ENCODE results near the gene CCDC126. TPM values are rescaled to one million over a fixed set of nuclear protein-coding genes. Genes with fewer than 3 reads are reported as not detected.

The CCDC126 gene
- total and polyA plus RNA-seq, 2 donors from 2014 or later, result 5.2 to 8.9 TPM

- Histone ChIP-seq H3K27me3 (ENCODE audit: control insufficient read depth, insufficient read depth, low read length) (no peaks in the 10 kb centered on the region), H3K4me1 (ENCODE audit: control insufficient read depth in 2 of 3, insufficient read depth in 2 of 3, low read depth in 1 of 3, low read length in 3 of 3) (no peaks in the 10 kb centered on the region), H3K9me3 (ENCODE audit: control insufficient read depth in 2 of 3, insufficient read depth in 1 of 3, low read length in 3 of 3) (no peaks in the 10 kb centered on the region), H3K36me3 (ENCODE audit: control insufficient read depth in 2 of 3, insufficient read depth in 3 of 3, low read length in 3 of 3) (no peaks in the 10 kb centered on the region), H3K4me3 (ENCODE audit: low read length in 3 of 3) (no peak overlapping the region), H3K27ac (ENCODE audit: low read depth in 2 of 2, low read length in 2 of 2) (no peak overlapping the region), H3K9ac (ENCODE audit: low read length in 3 of 3) (no peak overlapping the region)
- no peak for TF ChIP-seq CTCF (IDR thresholded peaks at IDR 0.05; ENCODE audit: borderline replicate concordance, extremely low read depth, insufficient read depth)
- FAIRE-seq (no peak), DNase-seq (no peak)
- intact Hi-C loops (cut with DNase I), result no loop called here
Measured at GRCh38 chr7:23590529-23590928, 6.7 kb upstream of the CCDC126 start.

- no peaks in the 10 kb centered on the region for H3K27me3 ChIP-seq (ENCODE audit: control insufficient read depth, insufficient read depth, low read length)
- no peak for FAIRE-seq
- no peaks in the 10 kb centered on the region for H3K9me3 ChIP-seq (ENCODE audit: control insufficient read depth in 2 of 3, insufficient read depth in 1 of 3, low read length in 3 of 3)
- H3K27ac ChIP-seq (ENCODE audit: low read depth in 2 of 2, low read length in 2 of 2), result no peak overlapping the region
- H3K4me3 ChIP-seq (ENCODE audit: low read length in 3 of 3), result no peak overlapping the region
- peaks cover 0 to 9% (median 0%) of the 10 kb centered on the region in 3 donors for H3K4me1 ChIP-seq (ENCODE audit: control insufficient read depth in 2 of 3, insufficient read depth in 2 of 3, low read depth in 1 of 3, low read length in 3 of 3)
- intact Hi-C loops (cut with DNase I), result no loop called here
- no peak for DNase-seq
- TF ChIP-seq CTCF (IDR thresholded peaks at IDR 0.05; ENCODE audit: borderline replicate concordance, extremely low read depth, insufficient read depth), result no peak
- no peak overlapping the region for H3K9ac ChIP-seq (ENCODE audit: low read length in 3 of 3)
- no peaks in the 10 kb centered on the region for H3K36me3 ChIP-seq (ENCODE audit: control insufficient read depth in 2 of 3, insufficient read depth in 3 of 3, low read length in 3 of 3)
Measured at GRCh38 chr7:23593706-23594105, 3.5 kb upstream of the CCDC126 start.

- Histone ChIP-seq H3K27ac (ENCODE audit: low read depth in 2 of 2, low read length in 2 of 2) (no peak overlapping the region), H3K27me3 (ENCODE audit: control insufficient read depth, insufficient read depth, low read length) (no peaks in the 10 kb centered on the region), H3K4me1 (ENCODE audit: control insufficient read depth in 2 of 3, insufficient read depth in 2 of 3, low read depth in 1 of 3, low read length in 3 of 3) (peaks cover 0 to 9% (median 0%) of the 10 kb centered on the region in 3 donors), H3K36me3 (ENCODE audit: control insufficient read depth in 2 of 3, insufficient read depth in 3 of 3, low read length in 3 of 3) (no peaks in the 10 kb centered on the region), H3K9me3 (ENCODE audit: control insufficient read depth in 2 of 3, insufficient read depth in 1 of 3, low read length in 3 of 3) (no peaks in the 10 kb centered on the region), H3K4me3 (ENCODE audit: low read length in 3 of 3) (no peak overlapping the region), H3K9ac (ENCODE audit: low read length in 3 of 3) (no peak overlapping the region)
- no peak for DNase-seq
- no peak for TF ChIP-seq CTCF (IDR thresholded peaks at IDR 0.05; ENCODE audit: borderline replicate concordance, extremely low read depth, insufficient read depth)
- intact Hi-C loops (cut with DNase I), result no loop called here
- no peak for FAIRE-seq
Measured at GRCh38 chr7:23594879-23595604, 2.1 kb upstream of the CCDC126 start.
